Body of pancreas (tissue), 4 donors: ENCODE measurements around the gene MAP9.

Source experiments
- POLR2A ChIP-seq, 3 donors: fragments of 450-650 bp; IDR thresholded peaks; one replicate each; pipeline ENCODE4 v1.6.1; 2016; ENCODE audit warnings: antibody characterized with exemption in 3 of 3, mild to moderate bottlenecking in 2 of 3
- TF ChIP-seq, protein P1 (sequence below), 7 experiments: fragments of 450-650 bp in 4 of 7; fragments of 200-600 bp in 3 of 7; sonication (generic) in 3 of 7; IDR thresholded peaks; one replicate each; pipeline ENCODE4 v1.5.1; 2016 to 2019; ENCODE audit warnings: antibody characterized with exemption in 7 of 7

GRCh38 chr4:155419266-155419665 is 42.5 kb upstream of the MAP9 start:
- TF ChIP-seq, protein P1, sequence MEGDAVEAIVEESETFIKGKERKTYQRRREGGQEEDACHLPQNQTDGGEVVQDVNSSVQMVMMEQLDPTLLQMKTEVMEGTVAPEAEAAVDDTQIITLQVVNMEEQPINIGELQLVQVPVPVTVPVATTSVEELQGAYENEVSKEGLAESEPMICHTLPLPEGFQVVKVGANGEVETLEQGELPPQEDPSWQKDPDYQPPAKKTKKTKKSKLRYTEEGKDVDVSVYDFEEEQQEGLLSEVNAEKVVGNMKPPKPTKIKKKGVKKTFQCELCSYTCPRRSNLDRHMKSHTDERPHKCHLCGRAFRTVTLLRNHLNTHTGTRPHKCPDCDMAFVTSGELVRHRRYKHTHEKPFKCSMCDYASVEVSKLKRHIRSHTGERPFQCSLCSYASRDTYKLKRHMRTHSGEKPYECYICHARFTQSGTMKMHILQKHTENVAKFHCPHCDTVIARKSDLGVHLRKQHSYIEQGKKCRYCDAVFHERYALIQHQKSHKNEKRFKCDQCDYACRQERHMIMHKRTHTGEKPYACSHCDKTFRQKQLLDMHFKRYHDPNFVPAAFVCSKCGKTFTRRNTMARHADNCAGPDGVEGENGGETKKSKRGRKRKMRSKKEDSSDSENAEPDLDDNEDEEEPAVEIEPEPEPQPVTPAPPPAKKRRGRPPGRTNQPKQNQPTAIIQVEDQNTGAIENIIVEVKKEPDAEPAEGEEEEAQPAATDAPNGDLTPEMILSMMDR (IDR thresholded peaks at IDR 0.05), result no peak
- TF ChIP-seq POLR2A (IDR thresholded peaks at IDR 0.05), result no peak
